Gastrocnemius medialis (tissue), 4 donors: Measurements from ENCODE around the gene SLC10A3.

Experiments
- POLR2A ChIP-seq, 2 donors: fragments of 450-650 bp; IDR thresholded peaks; one replicate each; pipeline ENCODE4 v1.6.1; 2017; ENCODE audit warnings: antibody characterized with exemption in 2 of 2, mild to moderate bottlenecking in 2 of 2, moderate library complexity in 2 of 2
- TF ChIP-seq, protein P1 (sequence below), 5 experiments: fragments of 450-650 bp in 3 of 5; fragments of 200-600 bp in 2 of 5; sonication (generic) in 2 of 5; IDR thresholded peaks in 4 of 5; conservative IDR thresholded peaks in 1 of 5; 1 replicate in 4 of 5; 2 replicates in 1 of 5; pipeline ENCODE4 v1.5.1; 2016 to 2019; ENCODE audit warnings: antibody characterized with exemption in 5 of 5, mild to moderate bottlenecking in 3 of 5, moderate library complexity in 3 of 5

DNA sequence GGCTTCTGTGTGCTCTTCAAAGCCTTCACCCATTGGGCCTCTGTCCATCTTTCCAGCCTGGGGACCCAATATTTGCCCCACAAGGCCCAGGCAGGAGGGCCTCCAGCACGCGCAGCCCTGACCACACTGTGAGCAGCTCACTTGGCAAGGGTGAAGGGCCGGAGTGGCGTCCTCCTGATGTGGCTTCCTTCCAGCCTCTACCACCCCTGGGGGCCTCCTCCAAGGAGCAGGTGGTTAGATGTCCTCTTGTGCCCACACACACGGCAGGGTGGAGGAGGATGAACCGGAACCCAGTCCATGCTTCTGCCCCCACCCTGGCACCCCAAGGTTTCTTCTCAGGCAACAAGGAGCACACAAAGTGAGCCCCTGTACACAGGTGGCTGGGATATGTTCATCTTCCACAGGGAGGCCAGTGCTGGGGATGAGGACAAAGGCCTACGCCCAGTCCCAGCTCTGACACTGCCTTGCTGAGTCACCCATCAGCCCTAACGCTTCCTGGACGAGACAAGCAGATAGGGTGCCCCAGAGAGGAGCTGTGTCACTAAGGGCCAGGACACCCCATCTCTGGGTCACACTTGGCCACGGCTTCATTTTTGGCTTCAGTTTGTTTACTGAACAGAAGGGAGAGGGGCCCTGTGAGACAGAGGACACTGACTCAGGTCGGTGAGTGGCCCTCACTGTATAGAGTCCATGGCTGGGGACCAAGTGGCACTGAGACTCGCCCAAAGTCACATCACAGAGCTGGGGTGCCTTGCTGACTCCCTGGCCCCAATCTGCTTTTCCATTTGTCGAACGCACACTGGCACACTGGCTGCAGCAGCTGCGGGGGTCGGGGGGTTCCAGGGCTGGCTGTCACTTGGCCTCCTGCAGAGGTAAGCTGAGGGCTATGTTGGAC lies 5.9 kb downstream of the SLC10A3 start:
- TF ChIP-seq, protein P1, sequence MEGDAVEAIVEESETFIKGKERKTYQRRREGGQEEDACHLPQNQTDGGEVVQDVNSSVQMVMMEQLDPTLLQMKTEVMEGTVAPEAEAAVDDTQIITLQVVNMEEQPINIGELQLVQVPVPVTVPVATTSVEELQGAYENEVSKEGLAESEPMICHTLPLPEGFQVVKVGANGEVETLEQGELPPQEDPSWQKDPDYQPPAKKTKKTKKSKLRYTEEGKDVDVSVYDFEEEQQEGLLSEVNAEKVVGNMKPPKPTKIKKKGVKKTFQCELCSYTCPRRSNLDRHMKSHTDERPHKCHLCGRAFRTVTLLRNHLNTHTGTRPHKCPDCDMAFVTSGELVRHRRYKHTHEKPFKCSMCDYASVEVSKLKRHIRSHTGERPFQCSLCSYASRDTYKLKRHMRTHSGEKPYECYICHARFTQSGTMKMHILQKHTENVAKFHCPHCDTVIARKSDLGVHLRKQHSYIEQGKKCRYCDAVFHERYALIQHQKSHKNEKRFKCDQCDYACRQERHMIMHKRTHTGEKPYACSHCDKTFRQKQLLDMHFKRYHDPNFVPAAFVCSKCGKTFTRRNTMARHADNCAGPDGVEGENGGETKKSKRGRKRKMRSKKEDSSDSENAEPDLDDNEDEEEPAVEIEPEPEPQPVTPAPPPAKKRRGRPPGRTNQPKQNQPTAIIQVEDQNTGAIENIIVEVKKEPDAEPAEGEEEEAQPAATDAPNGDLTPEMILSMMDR (IDR thresholded peaks at IDR 0.05 in 4 of 5, conservative IDR thresholded peaks at IDR 0.05 in 1 of 5), result no peak
- TF ChIP-seq POLR2A (IDR thresholded peaks at IDR 0.05), result no peak
